Measurements from ENCODE around the gene GATB.

GATB gene

GRCh38 chr4:151760712-151761661, at the start of gene GATB:
Gene GATB (minus strand): TSS chr4:151761007. CDS start chr4:151760982, 25 bp downstream.
- DNase-seq = peak; percentile 97

- no peak for DNase-seq
These were observed 49.7 kb upstream of the GATB start for GRCh38 chr4:151810476-151810875.

GRCh38 chr4:151809716-151810115, 48.9 kb upstream of the GATB start:
- no peak for DNase-seq

GRCh38 chr4:151808542-151808941, 47.7 kb upstream of the GATB start:
- DNase-seq = no peak

- peak; percentile 15 for DNase-seq
These were observed 47.3 kb upstream of the GATB start for GRCh38 chr4:151808120-151808529.

- peak; percentile 5 for DNase-seq
These were observed 46.4 kb upstream of the GATB start for GRCh38 chr4:151807220-151807619.

- DNase-seq = peak; percentile 75
These were observed 45.7 kb upstream of the GATB start for GRCh38 chr4:151806511-151806927.

- peak; percentile 18 for DNase-seq
These were observed 44.0 kb upstream of the GATB start for GRCh38 chr4:151804821-151805220.

- DNase-seq = no peak
These were observed 43.4 kb upstream of the GATB start for GRCh38 chr4:151804086-151804630.

- no peak for DNase-seq
These were observed 42.4 kb upstream of the GATB start for GRCh38 chr4:151803246-151803645.

- DNase-seq = peak; percentile 27
These were observed 41.0 kb upstream of the GATB start for GRCh38 chr4:151801547-151802516.

GRCh38 chr4:151799417-151800012, 38.7 kb upstream of the GATB start:
- no peak for DNase-seq

GRCh38 chr4:151798678-151799416, 38.0 kb upstream of the GATB start:
- no peak for DNase-seq

GRCh38 chr4:151797853-151798252, 37.0 kb upstream of the GATB start:
- no peak for DNase-seq

GRCh38 chr4:151797131-151797530, 36.3 kb upstream of the GATB start:
- no peak for DNase-seq

GRCh38 chr4:151796106-151796505, 35.3 kb upstream of the GATB start:
- DNase-seq = no peak

GRCh38 chr4:151792995-151793394, 32.2 kb upstream of the GATB start:
- no peak for DNase-seq

- DNase-seq = no peak
These were observed 31.7 kb upstream of the GATB start for GRCh38 chr4:151792530-151792929.

- no peak for DNase-seq
These were observed 27.2 kb upstream of the GATB start for GRCh38 chr4:151788021-151788420.

- DNase-seq = no peak
These were observed 25.3 kb upstream of the GATB start for GRCh38 chr4:151786158-151786495.

GRCh38 chr4:151785484-151786157, 24.8 kb upstream of the GATB start:
- DNase-seq = no peak

Measured in fibroblast of skin of right quadriceps (primary cell).